Amniotic epithelial cell (primary cell): ENCODE measurements around the gene IL4R.
"Not testable (repeated sequence)": the region's sequence is repeated elsewhere in the genome, so short reads cannot be mapped to it uniquely, and the experiment has no call there.

Experiments
- DNase-seq: peaks from one replicate; pipeline ENCODE4 v3.0.0-alpha.2; 2010; ENCODE audit warnings: low read depth

Gene IL4R

GRCh38 chr16:27404163-27404823, 90.5 kb downstream of the IL4R start:
- DNase-seq = no peak

GRCh38 chr16:27405546-27406451, 92.0 kb downstream of the IL4R start:
- DNase-seq = no peak

DNA sequence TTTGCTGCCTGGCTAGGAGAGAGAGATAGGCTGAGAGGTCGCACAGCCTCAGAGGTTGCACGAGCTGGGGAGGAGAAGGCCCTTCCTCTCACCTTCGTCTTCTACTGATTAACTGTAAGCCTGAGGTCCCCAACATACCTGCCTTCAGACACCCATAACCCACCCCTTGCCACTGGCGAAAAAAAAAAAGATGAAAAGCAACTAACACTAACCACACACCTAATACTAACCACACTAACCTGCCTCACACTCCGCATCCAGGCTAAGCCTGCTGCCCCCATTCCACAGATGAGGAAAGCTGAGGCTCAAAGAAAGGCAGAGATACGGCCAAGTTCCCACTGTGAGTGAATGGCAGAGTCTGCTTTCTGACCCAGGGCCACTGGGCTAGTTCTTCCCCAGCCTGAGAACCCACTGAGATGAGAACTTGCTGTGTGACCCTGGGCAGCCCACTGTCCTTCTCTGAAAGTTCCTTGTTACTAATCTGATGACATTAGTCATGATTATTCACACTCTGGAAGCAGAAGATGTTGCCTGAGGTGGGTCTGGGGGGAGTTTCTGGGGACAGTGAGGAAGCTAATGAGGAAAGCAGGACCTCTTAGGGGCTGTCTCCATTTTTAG, 92.8 kb downstream of the IL4R start:
- no peak for DNase-seq

GRCh38 chr16:27407133-27407532, 93.4 kb downstream of the IL4R start:
- DNase-seq = no peak

GRCh38 chr16:27408012-27408601, 94.3 kb downstream of the IL4R start:
- peak; percentile 11 for DNase-seq

- DNase-seq = no peak
These were observed 94.8 kb downstream of the IL4R start for GRCh38 chr16:27408602-27409031.

GRCh38 chr16:27409958-27410357, 96.2 kb downstream of the IL4R start:
- not testable (repeated sequence) for DNase-seq

DNA sequence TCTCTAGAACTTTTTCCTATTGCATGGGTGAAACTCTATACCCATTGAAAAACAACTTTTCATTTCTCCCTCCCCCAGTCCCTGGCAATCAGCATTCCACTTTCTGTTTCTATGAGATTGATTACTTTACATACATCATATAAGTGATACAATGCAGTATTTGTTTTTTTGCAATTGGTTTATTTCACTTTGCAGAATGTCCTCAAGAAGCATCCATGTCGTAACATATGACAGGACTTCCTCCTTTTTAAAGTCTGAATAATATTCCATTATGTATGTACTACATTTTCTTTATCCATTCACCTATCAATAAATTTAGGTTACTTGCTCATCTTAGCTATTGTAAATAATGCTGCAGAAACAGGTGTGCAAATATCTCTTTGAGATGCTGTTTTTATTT, 97.0 kb downstream of the IL4R start:
- DNase-seq = no peak

DNA sequence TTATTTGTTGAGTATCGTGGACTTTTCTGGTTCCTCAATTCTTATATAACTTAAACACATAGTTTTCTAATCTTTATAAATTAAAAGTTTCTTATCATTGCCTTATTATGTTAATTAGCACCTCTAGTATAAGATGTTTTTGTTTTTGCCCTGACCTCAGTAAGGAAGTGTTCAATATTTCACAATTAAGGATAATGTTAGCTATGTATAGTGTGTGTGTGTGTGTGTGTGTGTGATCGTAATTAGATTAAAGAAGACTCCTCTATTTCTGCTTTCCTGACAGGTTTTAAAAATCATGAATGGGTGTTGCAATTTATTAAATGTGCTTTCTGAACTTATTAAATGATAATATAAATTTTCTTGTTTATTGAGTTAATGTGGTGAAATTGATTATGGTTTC, 100.2 kb downstream of the IL4R start:
- no peak for DNase-seq
